C4-2B (cell line): ENCODE data around the gene MKS1.

ENCODE experiments used
- ZFX ChIP-seq: fragments of 450-650 bp; IDR thresholded peaks from 2 replicates; pipeline ENCODE4 v1.6.1; 2017
- TF ChIP-seq, protein P1 (sequence below): fragments of 450-650 bp; conservative IDR thresholded peaks from 2 replicates; pipeline ENCODE4 v1.5.1; 2017; ENCODE audit warnings: mild to moderate bottlenecking

DNA sequence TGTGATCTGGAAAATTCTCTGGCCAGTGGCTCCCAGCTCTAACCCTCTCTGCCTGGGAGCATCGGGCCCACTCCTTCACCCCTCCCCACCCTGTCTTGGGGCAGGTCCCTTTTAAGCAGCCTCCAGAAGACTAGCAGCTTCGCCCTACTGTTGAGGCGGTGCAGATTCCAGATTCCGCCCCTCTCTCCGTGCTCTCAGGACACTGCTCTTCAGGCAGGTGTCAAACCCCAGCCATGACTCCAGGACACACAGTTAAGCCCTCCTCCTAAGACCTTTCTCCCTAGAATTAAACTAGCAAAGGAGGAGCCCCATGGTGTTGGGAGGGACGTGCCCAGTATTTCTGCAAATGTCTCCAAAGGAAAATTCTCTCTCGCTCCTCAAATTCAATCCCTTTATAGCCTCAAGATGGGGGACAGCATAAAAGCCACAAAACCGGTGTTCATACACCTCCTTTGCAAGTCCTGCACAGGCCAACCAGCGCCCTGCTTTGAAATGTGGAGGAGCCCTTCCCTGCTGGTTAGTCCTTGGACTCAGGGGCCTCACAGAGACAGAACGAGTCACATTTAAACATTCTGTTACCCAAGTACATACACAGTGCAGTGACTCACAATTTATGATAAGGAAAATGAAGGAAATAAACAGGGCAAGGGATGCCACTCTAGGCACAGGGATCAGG lies 26.5 kb upstream of the MKS1 start:
- TF ChIP-seq, protein P1, sequence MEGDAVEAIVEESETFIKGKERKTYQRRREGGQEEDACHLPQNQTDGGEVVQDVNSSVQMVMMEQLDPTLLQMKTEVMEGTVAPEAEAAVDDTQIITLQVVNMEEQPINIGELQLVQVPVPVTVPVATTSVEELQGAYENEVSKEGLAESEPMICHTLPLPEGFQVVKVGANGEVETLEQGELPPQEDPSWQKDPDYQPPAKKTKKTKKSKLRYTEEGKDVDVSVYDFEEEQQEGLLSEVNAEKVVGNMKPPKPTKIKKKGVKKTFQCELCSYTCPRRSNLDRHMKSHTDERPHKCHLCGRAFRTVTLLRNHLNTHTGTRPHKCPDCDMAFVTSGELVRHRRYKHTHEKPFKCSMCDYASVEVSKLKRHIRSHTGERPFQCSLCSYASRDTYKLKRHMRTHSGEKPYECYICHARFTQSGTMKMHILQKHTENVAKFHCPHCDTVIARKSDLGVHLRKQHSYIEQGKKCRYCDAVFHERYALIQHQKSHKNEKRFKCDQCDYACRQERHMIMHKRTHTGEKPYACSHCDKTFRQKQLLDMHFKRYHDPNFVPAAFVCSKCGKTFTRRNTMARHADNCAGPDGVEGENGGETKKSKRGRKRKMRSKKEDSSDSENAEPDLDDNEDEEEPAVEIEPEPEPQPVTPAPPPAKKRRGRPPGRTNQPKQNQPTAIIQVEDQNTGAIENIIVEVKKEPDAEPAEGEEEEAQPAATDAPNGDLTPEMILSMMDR, result no peak
- TF ChIP-seq ZFX, result no peak
